Vagina (tissue), 2 donors: ENCODE results near the gene GNG7. TPM values are rescaled to one million over a fixed set of nuclear protein-coding genes. Genes with fewer than 3 reads are reported as not detected.

Source experiments
- DNase-seq, 2 donors: peaks; one replicate each; pipeline ENCODE4 v3.0.0-alpha.2; 2017; ENCODE audit errors: extremely low spot score in 2 of 2
- H3K27ac ChIP-seq: fragments of 200-600 bp; sonication (generic); one replicate; pipeline ENCODE4 v1.5.1; 2019
- H3K27me3 ChIP-seq: fragments of 200-600 bp; sonication (generic); one replicate; pipeline ENCODE4 v1.5.1; 2019
- H3K36me3 ChIP-seq, 2 donors: fragments of 200-600 bp; sonication (generic); one replicate each; pipeline ENCODE4 v1.5.1; 2017 to 2019
- H3K4me1 ChIP-seq: fragments of 200-600 bp; sonication (generic); one replicate; pipeline ENCODE4 v1.5.1; 2019
- H3K4me3 ChIP-seq, 2 donors: fragments of 200-600 bp; sonication (generic); 1 replicate in 1 of 2; 2 replicates in 1 of 2; pipeline ENCODE4 v1.5.1; 2016 to 2019
- H3K9me3 ChIP-seq: fragments of 200-600 bp; sonication (generic); one replicate; pipeline ENCODE4 v1.5.1; 2019
- POLR2A ChIP-seq, 2 donors: fragments of 450-650 bp; IDR thresholded peaks; one replicate each; pipeline ENCODE4 v1.6.1; 2017; ENCODE audit warnings: antibody characterized with exemption in 2 of 2, mild to moderate bottlenecking in 2 of 2, moderate library complexity in 2 of 2
- POLR2AphosphoS5 ChIP-seq, 2 donors: sonication (generic); formaldehyde crosslinking; IDR thresholded peaks; one replicate each; pipeline ENCODE4 v1.9.0; 2017; ENCODE audit warnings: antibody characterized with exemption in 2 of 2, mild to moderate bottlenecking in 2 of 2, low read depth in 1 of 2; ENCODE audit not compliant: insufficient read depth in 1 of 2
- intact Hi-C: fragments of 100-400 bp; cut with DNase I; formaldehyde crosslinking; loops from one replicate; pipeline ENCODE4 v1.15.1; 2023
- total RNA-seq: library from RNA; depleted of rRNA; stranded (reverse); fragments of >200 nt; gene quantifications from one replicate; pipeline ENCODE4 v1.2.3, GENCODE V29; 2016
- TF ChIP-seq, protein P1 (sequence below), 3 experiments: fragments of 450-650 bp in 2 of 3; fragments of 200-600 bp in 1 of 3; sonication (generic) in 1 of 3; IDR thresholded peaks; one replicate each; pipeline ENCODE4 v1.5.1; 2017 to 2019; ENCODE audit warnings: antibody characterized with exemption in 3 of 3, mild to moderate bottlenecking in 2 of 3, moderate library complexity in 2 of 3

The GNG7 gene
- total RNA-seq, 1 donor from 2014 or later, result 2.0 TPM

DNA sequence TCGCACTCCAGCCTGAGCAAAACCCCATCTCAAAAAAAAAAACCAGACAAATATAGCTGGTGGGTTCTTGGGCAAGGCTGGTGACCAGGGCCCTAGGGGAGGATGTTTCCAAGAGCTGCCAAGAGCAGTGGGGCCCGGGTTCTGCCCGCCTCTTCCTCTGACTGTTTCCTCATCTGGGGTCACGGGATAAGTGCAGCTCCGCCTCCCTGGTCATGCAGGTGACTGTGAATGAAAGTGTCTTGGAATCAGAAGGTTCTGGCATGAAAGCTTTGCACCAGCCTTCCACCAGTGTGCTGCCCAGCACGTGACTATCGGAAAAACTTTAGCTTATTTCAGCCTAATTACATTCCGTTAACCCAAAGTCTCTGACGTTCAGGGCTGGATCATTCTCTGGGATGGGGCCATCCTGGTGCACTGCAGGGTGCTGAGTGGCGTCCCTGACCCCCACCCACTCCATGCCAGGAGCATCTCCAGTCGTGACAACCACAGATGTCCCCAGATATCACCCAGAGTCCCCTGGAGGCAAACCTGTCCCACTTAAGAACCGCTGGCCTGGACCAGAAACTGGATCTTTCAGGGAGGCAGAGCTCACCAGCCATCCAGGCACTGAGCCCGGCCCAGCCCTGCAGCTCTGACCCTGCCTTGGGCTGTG is 85.6 kb downstream of the GNG7 start:
- DNase-seq, result no peak
- no peaks in the 10 kb centered on the region for H3K9me3 ChIP-seq
- no peak overlapping the region for H3K27ac ChIP-seq
- no peaks in the 10 kb centered on the region for H3K36me3 ChIP-seq
- TF ChIP-seq POLR2AphosphoS5 (IDR thresholded peaks at IDR 0.05; ENCODE audit: insufficient read depth in 1 of 2, low read depth in 1 of 2), result peak in 1 of 2 donors; percentile 34
- TF ChIP-seq, protein P1, sequence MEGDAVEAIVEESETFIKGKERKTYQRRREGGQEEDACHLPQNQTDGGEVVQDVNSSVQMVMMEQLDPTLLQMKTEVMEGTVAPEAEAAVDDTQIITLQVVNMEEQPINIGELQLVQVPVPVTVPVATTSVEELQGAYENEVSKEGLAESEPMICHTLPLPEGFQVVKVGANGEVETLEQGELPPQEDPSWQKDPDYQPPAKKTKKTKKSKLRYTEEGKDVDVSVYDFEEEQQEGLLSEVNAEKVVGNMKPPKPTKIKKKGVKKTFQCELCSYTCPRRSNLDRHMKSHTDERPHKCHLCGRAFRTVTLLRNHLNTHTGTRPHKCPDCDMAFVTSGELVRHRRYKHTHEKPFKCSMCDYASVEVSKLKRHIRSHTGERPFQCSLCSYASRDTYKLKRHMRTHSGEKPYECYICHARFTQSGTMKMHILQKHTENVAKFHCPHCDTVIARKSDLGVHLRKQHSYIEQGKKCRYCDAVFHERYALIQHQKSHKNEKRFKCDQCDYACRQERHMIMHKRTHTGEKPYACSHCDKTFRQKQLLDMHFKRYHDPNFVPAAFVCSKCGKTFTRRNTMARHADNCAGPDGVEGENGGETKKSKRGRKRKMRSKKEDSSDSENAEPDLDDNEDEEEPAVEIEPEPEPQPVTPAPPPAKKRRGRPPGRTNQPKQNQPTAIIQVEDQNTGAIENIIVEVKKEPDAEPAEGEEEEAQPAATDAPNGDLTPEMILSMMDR (IDR thresholded peaks at IDR 0.05), result no peak
- no peaks in the 10 kb centered on the region for H3K27me3 ChIP-seq
- no peak overlapping the region for H3K4me3 ChIP-seq
- intact Hi-C loops, result no loop called here
- peaks cover 18% of the 10 kb centered on the region for H3K4me1 ChIP-seq

DNA sequence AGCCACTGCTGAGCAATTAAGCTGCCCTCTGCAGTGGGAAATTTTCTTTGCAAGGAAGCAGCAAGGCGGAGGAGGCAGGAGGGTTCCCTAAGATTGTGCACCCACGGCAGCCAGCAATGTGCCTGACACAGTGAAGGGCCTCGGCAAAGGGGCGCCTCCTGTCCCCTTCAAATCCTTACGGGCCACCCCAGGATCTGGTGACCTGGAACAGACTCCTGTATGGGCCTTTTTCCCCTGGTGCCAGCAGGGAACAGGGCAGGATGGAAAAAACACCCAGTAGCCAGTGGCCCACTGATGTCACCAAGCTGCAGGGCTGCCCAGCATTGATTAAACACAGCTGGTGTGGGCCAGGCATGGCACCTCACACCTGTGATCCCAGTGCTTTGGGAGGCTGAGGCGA is 86.7 kb downstream of the GNG7 start:
- intact Hi-C loops, result no loop called here
- H3K9me3 ChIP-seq, result no peaks in the 10 kb centered on the region
- no peaks in the 10 kb centered on the region for H3K36me3 ChIP-seq
- TF ChIP-seq, protein P1 (IDR thresholded peaks at IDR 0.05), result no peak
- TF ChIP-seq POLR2AphosphoS5 (IDR thresholded peaks at IDR 0.05; ENCODE audit: insufficient read depth in 1 of 2, low read depth in 1 of 2) (no peak), POLR2A (IDR thresholded peaks at IDR 0.05) (no peak)
- no peak overlapping the region for H3K27ac ChIP-seq
- DNase-seq, result no peak
- no peaks in the 10 kb centered on the region for H3K27me3 ChIP-seq
- no peak overlapping the region for H3K4me3 ChIP-seq
- peaks cover 22% of the 10 kb centered on the region for H3K4me1 ChIP-seq

DNA sequence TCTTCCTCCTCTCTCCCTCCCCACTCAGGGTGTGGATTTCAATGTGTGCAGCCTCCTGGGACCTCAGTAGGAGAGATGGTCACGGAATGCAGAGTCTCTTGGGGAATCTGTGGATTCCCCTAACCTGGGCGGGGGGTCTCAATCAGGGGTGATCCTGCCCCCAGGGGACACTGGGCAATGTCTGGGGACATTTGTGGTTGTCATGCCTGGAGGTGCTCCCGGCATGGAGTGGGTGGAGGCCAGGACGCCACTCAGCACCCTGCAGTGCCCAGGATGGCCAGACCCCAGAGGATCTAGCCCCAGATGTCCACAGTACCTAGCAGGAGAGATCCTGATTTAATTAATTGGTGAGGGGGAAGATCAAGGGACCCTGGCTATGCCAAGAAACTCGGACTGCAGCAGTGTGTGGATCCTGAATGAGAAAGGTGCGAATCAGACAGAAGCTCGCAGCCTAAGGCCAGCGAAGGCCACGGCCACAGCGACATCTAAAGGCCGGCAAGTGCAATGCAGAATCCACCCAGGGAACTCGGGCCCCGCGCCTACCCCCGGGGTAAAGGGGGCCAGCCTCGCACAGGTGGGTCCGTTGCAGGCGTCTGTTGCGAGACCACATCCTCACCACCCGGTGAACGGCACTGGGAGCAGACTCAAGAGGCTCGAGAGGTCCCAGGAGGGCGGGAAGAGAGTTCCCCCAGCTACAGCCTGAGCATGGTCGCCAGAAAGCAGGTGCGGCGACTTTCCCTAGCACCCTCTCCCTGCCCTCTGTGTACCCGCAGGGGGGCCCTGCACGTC is 88.8 kb downstream of the GNG7 start:
- peaks cover 20% of the 10 kb centered on the region for H3K4me1 ChIP-seq
- H3K9me3 ChIP-seq, result no peaks in the 10 kb centered on the region
- no peaks in the 10 kb centered on the region for H3K27me3 ChIP-seq
- DNase-seq, result no peak
- H3K4me3 ChIP-seq, result no peak overlapping the region
- intact Hi-C loops, result no loop called here
- TF ChIP-seq, protein P1 (IDR thresholded peaks at IDR 0.05), result peak; percentile 25 to 65 (median 54)
- TF ChIP-seq POLR2A (IDR thresholded peaks at IDR 0.05) (no peak), POLR2AphosphoS5 (IDR thresholded peaks at IDR 0.05; ENCODE audit: insufficient read depth in 1 of 2, low read depth in 1 of 2) (no peak)
- no peak overlapping the region for H3K27ac ChIP-seq
- H3K36me3 ChIP-seq, result no peaks in the 10 kb centered on the region

DNA sequence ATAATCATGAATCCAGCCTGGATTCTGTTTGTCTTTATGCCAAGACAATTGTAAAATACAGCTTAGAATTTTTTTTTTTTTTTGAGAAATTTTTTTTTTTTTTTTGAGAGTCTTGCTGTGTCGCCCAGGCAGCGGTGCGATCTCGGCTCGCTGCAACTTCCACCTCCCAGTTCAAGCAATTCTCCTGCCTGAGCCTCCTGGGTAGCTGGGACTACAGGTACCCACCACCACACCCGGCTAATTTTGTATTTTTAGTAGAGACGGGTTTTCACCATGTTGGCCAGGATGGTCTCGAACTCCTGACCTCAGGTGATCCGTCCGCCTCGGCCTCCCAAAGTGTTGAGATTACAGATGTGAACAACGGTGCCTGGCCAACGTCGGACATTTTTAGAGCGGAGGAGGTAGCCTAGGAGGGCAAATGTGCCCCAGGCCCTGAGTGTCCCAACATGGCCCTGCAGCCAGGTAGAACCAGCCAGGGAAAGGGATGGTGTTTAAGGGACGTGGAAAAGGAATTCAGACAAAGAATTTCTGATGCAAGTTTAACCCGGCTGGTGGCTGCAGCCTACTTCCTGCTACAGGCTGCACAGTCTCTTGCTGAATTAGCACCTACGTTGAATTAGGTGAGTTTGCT is 89.8 kb downstream of the GNG7 start:
- no peak for DNase-seq
- H3K27me3 ChIP-seq, result no peaks in the 10 kb centered on the region
- no peak overlapping the region for H3K4me3 ChIP-seq
- H3K27ac ChIP-seq, result no peak overlapping the region
- peaks cover 15% of the 10 kb centered on the region for H3K4me1 ChIP-seq
- no peaks in the 10 kb centered on the region for H3K9me3 ChIP-seq
- TF ChIP-seq POLR2A (IDR thresholded peaks at IDR 0.05) (no peak), POLR2AphosphoS5 (IDR thresholded peaks at IDR 0.05; ENCODE audit: insufficient read depth in 1 of 2, low read depth in 1 of 2) (no peak)
- TF ChIP-seq, protein P1 (IDR thresholded peaks at IDR 0.05), result no peak
- H3K36me3 ChIP-seq, result no peaks in the 10 kb centered on the region
- intact Hi-C loops, result no loop called here
